ENCODE measurements around the gene MFSD11. TPM values are rescaled to one million over a fixed set of nuclear protein-coding genes. Genes with fewer than 3 reads are reported as not detected.

MFSD11 gene
- polyA plus RNA-seq, 1 donor from 2014 or later, result 36.1 TPM

- Histone ChIP-seq H3K27me3 (ENCODE audit: insufficient read depth, low read depth, low read length) (no peaks in the 10 kb centered on the region), H3F3A (ENCODE audit: insufficient read depth, low read length, poor library complexity, severe bottlenecking) (no peaks in the 10 kb centered on the region), H3K9ac (ENCODE audit: low read length) (no peak overlapping the region), H3K4me3 (ENCODE audit: low read length) (no peak overlapping the region), H3K9me3 (ENCODE audit: low read length) (no peaks in the 10 kb centered on the region), H3K9me2 (ENCODE audit: insufficient read depth, low read length) (no peaks in the 10 kb centered on the region), H2AFZ (ENCODE audit: low read depth, low read length) (no peak overlapping the region), H4K20me1 (ENCODE audit: insufficient read depth) (no peaks in the 10 kb centered on the region), H3K4me2 (ENCODE audit: low read length) (no peak overlapping the region), H3K79me2 (replicated peaks; ENCODE audit: insufficient read depth, low read length) (no peaks in the 10 kb centered on the region), H3K27ac (ENCODE audit: low read length) (no peak overlapping the region), H3K36me3 (ENCODE audit: insufficient read depth, low read length) (no peaks in the 10 kb centered on the region)
- no peak for TF ChIP-seq REST (IDR thresholded peaks at IDR 0.05; ENCODE audit: borderline replicate concordance)
- TF ChIP-seq EP300 (conservative IDR thresholded peaks at IDR 0.05; ENCODE audit: poor library complexity, severe bottlenecking), result no peak
- no peak for TF ChIP-seq SMC3 (conservative IDR thresholded peaks at IDR 0.05; ENCODE audit: poor library complexity)
- TF ChIP-seq TAF1 (IDR thresholded peaks at IDR 0.05; ENCODE audit: low read depth), result no peak
- no peak for TF ChIP-seq MXI1 (conservative IDR thresholded peaks at IDR 0.05; ENCODE audit: poor library complexity, severe bottlenecking)
- no peak for TF ChIP-seq RAD21 (conservative IDR thresholded peaks at IDR 0.05)
- TF ChIP-seq CTCF (IDR thresholded peaks at IDR 0.05; ENCODE audit: poor library complexity, severe bottlenecking), result no peak
- no peak for TF ChIP-seq EZH2 (IDR thresholded peaks at IDR 0.05; ENCODE audit: borderline replicate concordance, insufficient read depth, low read length, poor library complexity, severe bottlenecking)
These were observed 13.6 kb downstream of the MFSD11 start for GRCh38 chr17:76751416-76751993.

GRCh38 chr17:76752006-76752405 is 14.1 kb downstream of the MFSD11 start:
- Histone ChIP-seq H4K20me1 (ENCODE audit: insufficient read depth) (no peaks in the 10 kb centered on the region), H3K36me3 (ENCODE audit: insufficient read depth, low read length) (no peaks in the 10 kb centered on the region), H3K27me3 (ENCODE audit: insufficient read depth, low read depth, low read length) (no peaks in the 10 kb centered on the region), H3F3A (ENCODE audit: insufficient read depth, low read length, poor library complexity, severe bottlenecking) (no peaks in the 10 kb centered on the region), H3K79me2 (replicated peaks; ENCODE audit: insufficient read depth, low read length) (no peaks in the 10 kb centered on the region), H3K4me2 (ENCODE audit: low read length) (no peak overlapping the region), H3K4me3 (ENCODE audit: low read length) (no peak overlapping the region), H3K9ac (ENCODE audit: low read length) (no peak overlapping the region), H3K27ac (ENCODE audit: low read length) (no peak overlapping the region), H3K9me3 (ENCODE audit: low read length) (no peaks in the 10 kb centered on the region), H3K9me2 (ENCODE audit: insufficient read depth, low read length) (no peaks in the 10 kb centered on the region), H2AFZ (ENCODE audit: low read depth, low read length) (no peak overlapping the region)
- TF ChIP-seq REST (IDR thresholded peaks at IDR 0.05; ENCODE audit: borderline replicate concordance) (no peak), EP300 (conservative IDR thresholded peaks at IDR 0.05; ENCODE audit: poor library complexity, severe bottlenecking) (no peak), RAD21 (conservative IDR thresholded peaks at IDR 0.05) (no peak), CTCF (IDR thresholded peaks at IDR 0.05; ENCODE audit: poor library complexity, severe bottlenecking) (no peak), EZH2 (IDR thresholded peaks at IDR 0.05; ENCODE audit: borderline replicate concordance, insufficient read depth, low read length, poor library complexity, severe bottlenecking) (no peak), MXI1 (conservative IDR thresholded peaks at IDR 0.05; ENCODE audit: poor library complexity, severe bottlenecking) (no peak), SMC3 (conservative IDR thresholded peaks at IDR 0.05; ENCODE audit: poor library complexity) (no peak), TAF1 (IDR thresholded peaks at IDR 0.05; ENCODE audit: low read depth) (no peak), POLR2AphosphoS5 (IDR thresholded peaks at IDR 0.05) (no peak)

Measured in neural cell (in vitro differentiated cells).